GM12865 (cell line): ENCODE measurements around the gene PLEKHG4B.
"Not testable (repeated sequence)": the region's sequence is repeated elsewhere in the genome, so short reads cannot be mapped to it uniquely, and the experiment has no call there.

Experiments used
- DNase-seq: peaks from one replicate; pipeline ENCODE4 v3.0.0; 2010; ENCODE audit warnings: low read depth
- H3K4me3 ChIP-seq: 2 replicates; pipeline ENCODE4 v1.5.1; 2011; ENCODE audit warnings: mild to moderate bottlenecking, low read depth, low read length, control low read depth
- TF ChIP-seq, protein P1 (sequence below): IDR thresholded peaks from 2 replicates; pipeline ENCODE4 v1.5.1; 2011; ENCODE audit warnings: low read length, control low read depth, low read depth, inconsistent platforms; ENCODE audit not compliant: insufficient read depth; ENCODE audit errors: missing control alignments

PLEKHG4B gene

GRCh38 chr5:223791-224190 lies 131.8 kb downstream of the PLEKHG4B start:
- no peak overlapping the region for H3K4me3 ChIP-seq
- no peak for DNase-seq
- TF ChIP-seq, protein P1, sequence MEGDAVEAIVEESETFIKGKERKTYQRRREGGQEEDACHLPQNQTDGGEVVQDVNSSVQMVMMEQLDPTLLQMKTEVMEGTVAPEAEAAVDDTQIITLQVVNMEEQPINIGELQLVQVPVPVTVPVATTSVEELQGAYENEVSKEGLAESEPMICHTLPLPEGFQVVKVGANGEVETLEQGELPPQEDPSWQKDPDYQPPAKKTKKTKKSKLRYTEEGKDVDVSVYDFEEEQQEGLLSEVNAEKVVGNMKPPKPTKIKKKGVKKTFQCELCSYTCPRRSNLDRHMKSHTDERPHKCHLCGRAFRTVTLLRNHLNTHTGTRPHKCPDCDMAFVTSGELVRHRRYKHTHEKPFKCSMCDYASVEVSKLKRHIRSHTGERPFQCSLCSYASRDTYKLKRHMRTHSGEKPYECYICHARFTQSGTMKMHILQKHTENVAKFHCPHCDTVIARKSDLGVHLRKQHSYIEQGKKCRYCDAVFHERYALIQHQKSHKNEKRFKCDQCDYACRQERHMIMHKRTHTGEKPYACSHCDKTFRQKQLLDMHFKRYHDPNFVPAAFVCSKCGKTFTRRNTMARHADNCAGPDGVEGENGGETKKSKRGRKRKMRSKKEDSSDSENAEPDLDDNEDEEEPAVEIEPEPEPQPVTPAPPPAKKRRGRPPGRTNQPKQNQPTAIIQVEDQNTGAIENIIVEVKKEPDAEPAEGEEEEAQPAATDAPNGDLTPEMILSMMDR = no peak

GRCh38 chr5:225334-225733 lies 133.4 kb downstream of the PLEKHG4B start:
- TF ChIP-seq, protein P1 = no peak

GRCh38 chr5:227375-227774 lies 135.4 kb downstream of the PLEKHG4B start:
- H3K4me3 ChIP-seq, DNase-seq: not testable (repeated sequence)

More at GRCh38 chr5:225334-225733, 133.4 kb downstream of the PLEKHG4B start:
- no peak for DNase-seq
- no peak overlapping the region for H3K4me3 ChIP-seq

GRCh38 chr5:228886-229285 lies 136.9 kb downstream of the PLEKHG4B start:
- no peak overlapping the region for H3K4me3 ChIP-seq
- no peak for DNase-seq
- TF ChIP-seq, protein P1 = no peak

DNA sequence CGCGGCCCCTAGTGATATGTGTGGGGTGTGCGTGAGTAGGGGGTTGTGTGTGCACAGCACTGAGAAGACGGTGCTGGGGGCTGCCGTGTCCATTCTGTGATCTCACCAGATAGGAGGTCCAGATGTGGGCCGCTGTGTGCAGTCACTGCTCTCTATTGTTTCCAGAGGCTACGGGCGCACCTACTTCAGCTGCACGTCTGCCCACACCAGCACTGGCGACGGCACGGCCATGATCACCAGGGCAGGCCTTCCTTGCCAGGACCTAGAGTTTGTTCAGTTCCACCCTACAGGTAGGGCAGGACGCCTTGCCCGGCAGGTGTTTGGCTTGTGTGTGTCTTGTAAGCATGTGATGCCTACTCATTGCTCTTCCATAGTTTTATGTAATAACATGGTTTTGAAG lies 138.7 kb downstream of the PLEKHG4B start:
- TF ChIP-seq, protein P1 = no peak
- DNase-seq = no peak
- H3K4me3 ChIP-seq = no peak overlapping the region

- no peak overlapping the region for H3K4me3 ChIP-seq
- DNase-seq = no peak
- TF ChIP-seq, protein P1 = no peak
These were observed 139.7 kb downstream of the PLEKHG4B start for GRCh38 chr5:231661-232060.

- not testable (repeated sequence) for H3K4me3 ChIP-seq, DNase-seq
These were observed 141.5 kb downstream of the PLEKHG4B start for GRCh38 chr5:233426-233825.

DNA sequence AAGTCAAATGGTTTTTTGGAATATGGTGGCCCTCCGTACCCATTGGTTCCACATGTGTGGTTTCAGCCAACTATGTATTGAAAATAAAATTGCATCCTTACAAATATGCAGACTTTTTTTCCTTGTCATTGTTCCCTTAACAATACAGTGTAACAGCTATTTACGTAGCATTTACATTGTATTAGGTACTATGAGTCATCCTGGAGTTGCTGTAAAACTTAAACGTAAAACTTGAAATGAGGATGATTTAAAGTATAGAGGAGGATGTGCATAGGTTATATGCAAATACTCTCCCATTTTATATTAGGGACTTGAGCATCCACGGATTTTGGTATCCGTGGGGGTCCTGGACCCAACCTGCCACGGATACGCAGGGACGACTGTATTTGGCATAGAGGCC lies 142.5 kb downstream of the PLEKHG4B start:
- no peak overlapping the region for H3K4me3 ChIP-seq
- no peak for DNase-seq
- TF ChIP-seq, protein P1 = no peak

GRCh38 chr5:235527-235926 lies 143.6 kb downstream of the PLEKHG4B start:
- H3K4me3 ChIP-seq = not testable (repeated sequence)

GRCh38 chr5:237931-238330 lies 146.0 kb downstream of the PLEKHG4B start:
- not testable (repeated sequence) for DNase-seq, H3K4me3 ChIP-seq

More at GRCh38 chr5:235527-235926, 143.6 kb downstream of the PLEKHG4B start:
- not testable (repeated sequence) for DNase-seq
